ENCODE measurements around the gene SMARCA4. TPM values are rescaled to one million over a fixed set of nuclear protein-coding genes. Genes with fewer than 3 reads are reported as not detected.
"Not testable (repeated sequence)": the region's sequence is repeated elsewhere in the genome, so short reads cannot be mapped to it uniquely, and the experiment has no call there.

The SMARCA4 gene
- total RNA-seq, 4 donors from 2014 or later: 78.4 to 115 (median 81.7) TPM

GRCh38 chr19:11101057-11101456 lies 140.2 kb downstream of the SMARCA4 start:
- no peak for DNase-seq (ENCODE audit: low spot score in 2 of 2)
- intact Hi-C loops (cut with DNase I; ENCODE audit: low total_unique reads): no loop called here
- WGBS, 2 donors: 93 to 99% methylated on average over 5 of the region's 5 CpGs
- TF ChIP-seq CTCF (IDR thresholded peaks at IDR 0.05) (no peak), POLR2A (IDR thresholded peaks at IDR 0.05) (no peak)
- no peak overlapping the region for H3K4me3 ChIP-seq (ENCODE audit: low read depth, poor library complexity, severe bottlenecking)

GRCh38 chr19:11102944-11103343 lies 142.1 kb downstream of the SMARCA4 start:
- no peak for TF ChIP-seq POLR2A (IDR thresholded peaks at IDR 0.05)
- TF ChIP-seq CTCF (IDR thresholded peaks at IDR 0.05): no peak
- no peak overlapping the region for H3K4me3 ChIP-seq (ENCODE audit: low read depth, poor library complexity, severe bottlenecking)
- intact Hi-C loops (cut with DNase I; ENCODE audit: low total_unique reads): no loop called here
- no peak for DNase-seq (ENCODE audit: low spot score in 2 of 2)
- 88 to 95% methylated on average over 15 to 16 of the region's 16 CpGs for WGBS, 2 donors

GRCh38 chr19:11103667-11104066 lies 142.8 kb downstream of the SMARCA4 start:
- H3K4me3 ChIP-seq (ENCODE audit: low read depth, poor library complexity, severe bottlenecking); DNase-seq (ENCODE audit: low spot score in 2 of 2); intact Hi-C loops (cut with DNase I; ENCODE audit: low total_unique reads): not testable (repeated sequence)
- WGBS, 2 donors: 93 to 95% methylated on average over 10 of the region's 10 CpGs

GRCh38 chr19:11105014-11105636 lies 144.3 kb downstream of the SMARCA4 start:
- no peak for DNase-seq (ENCODE audit: low spot score in 2 of 2)

GRCh38 chr19:11106477-11106876 lies 145.6 kb downstream of the SMARCA4 start:
- intact Hi-C loops (cut with DNase I; ENCODE audit: low total_unique reads): no loop called here
- H3K4me3 ChIP-seq (ENCODE audit: low read depth, poor library complexity, severe bottlenecking): no peak overlapping the region
- TF ChIP-seq CTCF (IDR thresholded peaks at IDR 0.05): no peak
- no peak for TF ChIP-seq POLR2A (IDR thresholded peaks at IDR 0.05)
- WGBS, 2 donors: 90 to 98% methylated on average over 12 to 13 of the region's 13 CpGs
- DNase-seq (ENCODE audit: low spot score in 2 of 2): no peak

More at GRCh38 chr19:11105014-11105636, 144.3 kb downstream of the SMARCA4 start:
- no peak overlapping the region for H3K4me3 ChIP-seq (ENCODE audit: low read depth, poor library complexity, severe bottlenecking)
- WGBS, 2 donors: 91 to 92% methylated on average over 27 to 36 of the region's 36 CpGs
- TF ChIP-seq CTCF (IDR thresholded peaks at IDR 0.05): no peak
- TF ChIP-seq POLR2A (IDR thresholded peaks at IDR 0.05): no peak
- intact Hi-C loops (cut with DNase I; ENCODE audit: low total_unique reads): no loop called here

- no peak for TF ChIP-seq CTCF (IDR thresholded peaks at IDR 0.05)
- TF ChIP-seq POLR2A (IDR thresholded peaks at IDR 0.05): no peak
- DNase-seq (ENCODE audit: low spot score in 2 of 2): no peak
- 88 to 92% methylated on average over 6 of the region's 6 CpGs for WGBS, 2 donors
- intact Hi-C loops (cut with DNase I; ENCODE audit: low total_unique reads): no loop called here
- no peak overlapping the region for H3K4me3 ChIP-seq (ENCODE audit: low read depth, poor library complexity, severe bottlenecking)
These were observed 147.9 kb downstream of the SMARCA4 start for GRCh38 chr19:11108746-11109145.

Measured in lower leg skin (tissue), 4 donors.